ENCODE measurements around the gene HSPA8. TPM values are rescaled to one million over a fixed set of nuclear protein-coding genes. Genes with fewer than 3 reads are reported as not detected.
A peak's percentile ranks its signal among the peaks of the same experiment; 100 is the strongest.

The HSPA8 gene
- total and polyA plus RNA-seq, 2 of the 13 experiments (the other 11 are each of a cell fraction or from before 2014, with no cell fraction given): 936 to 2,151 TPM

DNA sequence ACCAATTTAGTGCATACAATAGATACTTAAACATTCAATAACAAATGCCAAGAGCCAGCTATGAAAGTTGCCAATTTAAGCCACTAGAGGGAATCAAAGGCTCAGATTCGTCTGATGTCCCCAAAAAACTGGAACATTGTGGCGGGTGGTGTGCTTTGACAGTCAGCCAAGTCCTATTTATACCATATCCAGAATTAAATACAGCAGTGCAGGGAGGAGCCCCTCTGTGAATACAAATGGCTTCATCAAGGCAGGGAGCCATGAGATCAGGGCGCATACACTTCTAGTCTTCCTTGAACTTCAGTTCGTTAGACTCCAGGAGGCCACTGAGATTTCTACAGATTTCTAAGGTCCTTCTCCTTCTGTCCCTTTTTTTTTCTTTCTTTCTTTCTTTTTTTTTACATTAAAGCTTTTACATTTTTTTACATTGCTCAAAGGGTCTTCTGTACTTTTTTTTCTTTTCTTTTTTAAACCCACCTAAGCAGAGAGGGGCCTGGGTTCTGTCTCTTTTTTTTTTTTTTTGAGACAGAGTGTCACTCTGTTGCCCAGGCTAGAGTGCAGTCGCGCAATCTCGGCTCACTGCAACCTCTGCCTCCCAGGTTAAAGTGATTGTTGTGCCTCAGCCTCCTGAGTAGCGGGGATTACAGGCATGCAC lies 41.5 kb upstream of the HSPA8 start:
- ATAC-seq: peak; percentile 63
- ChIA-PET CTCF (ENCODE audit: low intra/inter-chr PET ratio, low total read pairs) (interaction anchor here (0.7 kb wide), 1 partner anchor 143 kb away, joined by 4 read pairs; no protein-coding TSS in a partner anchor), POLR2A (no interaction called here)
- no peak overlapping the region for H3K4me3 ChIP-seq (replicated peaks in 1 of 3; ENCODE audit: insufficient read depth in 1 of 3, low read depth in 2 of 3, low read length in 3 of 3)
- H4K20me1 ChIP-seq (ENCODE audit: insufficient read depth, low read length): no peaks in the 10 kb centered on the region
- H3K79me2 ChIP-seq (ENCODE audit: insufficient read depth, low read length): no peaks in the 10 kb centered on the region
- H3K36me3 ChIP-seq (replicated peaks in 1 of 2; ENCODE audit: control insufficient read depth in 1 of 2, insufficient read depth in 2 of 2, low read length in 2 of 2): no peaks in the 10 kb centered on the region
- no peak overlapping the region for H3K9ac ChIP-seq (ENCODE audit: insufficient read depth, low read depth, low read length)
- peak; percentile 28 for FAIRE-seq
- no TSS peak for BruUV-seq (replicated peaks)
- peaks cover 0 to 18% of the 10 kb centered on the region in 2 experiments; a peak in 3 of 5 replicates for H3K27me3 ChIP-seq (ENCODE audit: control insufficient read depth in 1 of 2, insufficient read depth in 2 of 2, low read length in 2 of 2)
- TF ChIP-seq CC2D1A (CRISPR knock-in tag; IDR thresholded peaks at IDR 0.05) (no peak), ZNF136 (CRISPR knock-in tag; IDR thresholded peaks at IDR 0.05; ENCODE audit: low read depth) (no peak), THRA (CRISPR knock-in tag; IDR thresholded peaks at IDR 0.05; ENCODE audit: borderline replicate concordance) (no peak), NFYB (CRISPR knock-in tag; IDR thresholded peaks at IDR 0.05) (no peak), ARNT2 (CRISPR knock-in tag; IDR thresholded peaks at IDR 0.05; ENCODE audit: low read depth) (no peak), SRSF9 (IDR thresholded peaks at IDR 0.05; ENCODE audit: borderline replicate concordance, insufficient read depth, low read depth, low read length, poor library complexity, severe bottlenecking) (no peak), STAG1 (CRISPR knock-in tag; IDR thresholded peaks at IDR 0.05) (peak; percentile 57), NPAS2 (CRISPR knock-in tag; IDR thresholded peaks at IDR 0.05; ENCODE audit: borderline replicate concordance) (no peak), ZNF670 (CRISPR knock-in tag; IDR thresholded peaks at IDR 0.05; ENCODE audit: borderline replicate concordance) (no peak), ELF1 (CRISPR knock-in tag; IDR thresholded peaks at IDR 0.05) (no peak)
- TF ChIP-seq, protein P1, sequence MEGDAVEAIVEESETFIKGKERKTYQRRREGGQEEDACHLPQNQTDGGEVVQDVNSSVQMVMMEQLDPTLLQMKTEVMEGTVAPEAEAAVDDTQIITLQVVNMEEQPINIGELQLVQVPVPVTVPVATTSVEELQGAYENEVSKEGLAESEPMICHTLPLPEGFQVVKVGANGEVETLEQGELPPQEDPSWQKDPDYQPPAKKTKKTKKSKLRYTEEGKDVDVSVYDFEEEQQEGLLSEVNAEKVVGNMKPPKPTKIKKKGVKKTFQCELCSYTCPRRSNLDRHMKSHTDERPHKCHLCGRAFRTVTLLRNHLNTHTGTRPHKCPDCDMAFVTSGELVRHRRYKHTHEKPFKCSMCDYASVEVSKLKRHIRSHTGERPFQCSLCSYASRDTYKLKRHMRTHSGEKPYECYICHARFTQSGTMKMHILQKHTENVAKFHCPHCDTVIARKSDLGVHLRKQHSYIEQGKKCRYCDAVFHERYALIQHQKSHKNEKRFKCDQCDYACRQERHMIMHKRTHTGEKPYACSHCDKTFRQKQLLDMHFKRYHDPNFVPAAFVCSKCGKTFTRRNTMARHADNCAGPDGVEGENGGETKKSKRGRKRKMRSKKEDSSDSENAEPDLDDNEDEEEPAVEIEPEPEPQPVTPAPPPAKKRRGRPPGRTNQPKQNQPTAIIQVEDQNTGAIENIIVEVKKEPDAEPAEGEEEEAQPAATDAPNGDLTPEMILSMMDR (CRISPR knock-in tag; IDR thresholded peaks at IDR 0.05): peak; percentile 50
- H3K27ac ChIP-seq (ENCODE audit: extremely low read length, insufficient read depth, low read length): no peak overlapping the region
- in situ Hi-C loops (cut with HindIII; ENCODE audit: extremely low pct_ligation_motif_present, low pct_unique_long_range_greater_than_20kb) (loop anchor here (25.0 kb wide), 1 partner anchor 384 kb away; no protein-coding TSS in a partner anchor), intact Hi-C loops (cut with micrococcal nuclease; ENCODE audit: unreplicated experiment) (no loop called here)
- H3K4me1 ChIP-seq (ENCODE audit: insufficient read depth, low read length): no peaks in the 10 kb centered on the region
- no peaks in the 10 kb centered on the region for H3K9me3 ChIP-seq (ENCODE audit: low read length)
- WGBS (ENCODE audit: low lambda C conversion rate): 34% methylated on average over 8 of the region's 8 CpGs
- H2AFZ ChIP-seq (ENCODE audit: low read length): no peak overlapping the region
- no peak overlapping the region for H3K4me2 ChIP-seq (ENCODE audit: low read depth, low read length)
- peak; percentile 18 for DNase-seq (ENCODE audit: low spot score)
